ENCODE results near the gene CMTM7. TPM values are rescaled to one million over a fixed set of nuclear protein-coding genes. Genes with fewer than 3 reads are reported as not detected.
"Not testable (repeated sequence)": the region's sequence is repeated elsewhere in the genome, so short reads cannot be mapped to it uniquely, and the experiment has no call there.

Gene CMTM7
- polyA plus RNA-seq, 5 donors, result 65.5 to 73.0 (median 69.4) TPM

GRCh38 chr3:32435911-32436815 lies 44.5 kb downstream of the CMTM7 start:
- no peak for DNase-seq

GRCh38 chr3:32436816-32437189 lies 45.1 kb downstream of the CMTM7 start:
- DNase-seq, result no peak

GRCh38 chr3:32437896-32438295 lies 46.2 kb downstream of the CMTM7 start:
- DNase-seq, result no peak

- DNase-seq, result no peak
Measured at GRCh38 chr3:32438596-32439344, 47.1 kb downstream of the CMTM7 start.

GRCh38 chr3:32439421-32439820 lies 47.8 kb downstream of the CMTM7 start:
- DNase-seq, result not testable (repeated sequence)

GRCh38 chr3:32440611-32441350 lies 49.1 kb downstream of the CMTM7 start:
- DNase-seq, result no peak

- DNase-seq, result no peak
Measured at GRCh38 chr3:32442766-32443165, 51.1 kb downstream of the CMTM7 start.

- no peak for DNase-seq
Measured at GRCh38 chr3:32443478-32443877, 51.8 kb downstream of the CMTM7 start.

- no peak for DNase-seq
Measured at GRCh38 chr3:32447865-32448400, 56.3 kb downstream of the CMTM7 start.

GRCh38 chr3:32448686-32449474 lies 57.2 kb downstream of the CMTM7 start:
- DNase-seq, result no peak

GRCh38 chr3:32449691-32450090 lies 58.0 kb downstream of the CMTM7 start:
- DNase-seq, result no peak

- no peak for DNase-seq
Measured at GRCh38 chr3:32450426-32450825, 58.8 kb downstream of the CMTM7 start.

- no peak for DNase-seq
Measured at GRCh38 chr3:32450992-32451659, 59.5 kb downstream of the CMTM7 start.

GRCh38 chr3:32452009-32452408 lies 60.4 kb downstream of the CMTM7 start:
- DNase-seq, result no peak

- no peak for DNase-seq
Measured at GRCh38 chr3:32453346-32453745, 61.7 kb downstream of the CMTM7 start.

- no peak for DNase-seq
Measured at GRCh38 chr3:32454111-32454510, 62.5 kb downstream of the CMTM7 start.

GRCh38 chr3:32454731-32455608 lies 63.3 kb downstream of the CMTM7 start:
- no peak for DNase-seq

- DNase-seq, result no peak
Measured at GRCh38 chr3:32455609-32456428, 64.2 kb downstream of the CMTM7 start.
